NOMO-1 (cell line): ENCODE data around the gene TEX22.

Experiments used
- DNase-seq, 2 experiments: peaks; one replicate each; lab custom pipeline; 2025; ENCODE audit not compliant: unreplicated experiment in 2 of 2; lab: John Stamatoyannopoulos, UW

The TEX22 gene

DNA sequence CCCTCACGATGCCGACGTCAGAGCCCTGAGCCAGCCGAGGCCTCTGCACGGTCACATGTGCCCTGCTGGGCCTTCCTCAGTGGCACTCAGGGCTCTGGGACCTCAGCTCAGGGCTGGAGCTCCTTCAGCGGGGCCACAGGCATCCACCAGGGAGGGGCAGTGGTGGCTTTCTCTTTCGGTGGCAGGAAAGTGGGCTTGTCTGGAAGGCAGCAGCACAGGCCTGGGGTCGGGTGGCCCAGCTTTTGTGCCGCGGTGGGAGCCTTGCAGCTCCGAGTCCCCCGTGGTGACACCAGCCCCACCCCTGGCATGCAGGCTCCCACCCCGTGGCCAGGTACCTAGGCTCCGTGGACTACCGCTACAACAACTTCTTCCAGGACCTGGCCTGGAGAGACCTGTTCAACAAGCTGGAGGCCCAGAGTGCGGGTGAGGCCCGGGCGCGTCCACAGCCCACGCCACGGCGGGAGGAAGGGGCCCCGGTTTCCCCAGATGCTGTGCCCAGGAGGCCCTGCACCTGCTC is 14.2 kb upstream of the TEX22 start:
- DNase-seq, result no peak

DNA sequence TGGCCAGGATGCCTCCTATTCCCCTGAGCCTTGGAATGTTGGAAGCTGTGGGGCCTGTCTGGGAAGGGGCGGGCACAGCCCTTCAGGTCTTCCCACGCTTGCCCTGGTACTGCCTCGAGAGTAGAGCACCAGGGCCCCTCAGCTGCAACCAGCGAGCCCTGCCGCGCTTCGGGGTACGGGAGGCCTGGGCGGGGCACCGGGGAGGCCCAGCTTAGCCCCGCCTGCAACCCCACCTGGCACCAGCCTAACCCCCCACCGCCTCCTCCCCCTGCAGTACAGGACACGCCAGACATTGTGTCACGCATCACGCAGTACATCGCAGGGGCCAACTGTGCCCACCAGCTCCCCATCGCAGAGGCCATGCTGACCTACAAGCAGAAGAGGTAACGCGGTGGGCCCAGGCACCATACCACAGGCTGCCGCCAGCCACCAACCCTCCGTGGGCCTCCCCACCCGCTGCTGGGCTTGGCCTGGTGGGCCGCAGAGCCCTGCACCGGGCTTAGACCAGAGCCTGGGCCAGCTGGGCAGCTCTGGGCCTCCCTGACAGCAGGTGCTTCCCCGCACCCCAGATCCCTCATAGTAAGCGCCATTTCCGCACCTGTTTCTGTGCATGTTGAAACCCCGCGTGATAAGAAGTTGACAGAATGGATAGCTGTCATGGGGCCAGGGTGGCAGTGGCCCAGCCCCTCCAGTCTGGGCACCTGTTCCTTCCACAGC is 13.6 kb upstream of the TEX22 start:
- DNase-seq, result no peak

DNA sequence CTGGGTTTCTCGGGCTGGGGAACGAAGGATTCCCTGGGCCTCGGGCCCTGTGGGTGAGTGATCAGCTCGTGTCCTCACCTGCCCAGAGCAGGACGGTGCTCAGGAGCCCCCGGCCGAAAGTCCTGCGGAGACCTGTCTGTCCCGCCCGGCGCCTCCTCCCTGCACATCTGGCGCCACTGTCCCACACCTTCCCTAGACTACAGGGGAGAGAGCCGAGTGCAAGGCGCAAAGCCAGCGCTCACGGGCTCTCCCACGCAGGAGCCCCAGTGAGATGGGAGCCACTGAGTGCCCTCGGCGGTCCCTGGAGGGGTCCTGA is 13.1 kb upstream of the TEX22 start:
- no peak for DNase-seq

DNA sequence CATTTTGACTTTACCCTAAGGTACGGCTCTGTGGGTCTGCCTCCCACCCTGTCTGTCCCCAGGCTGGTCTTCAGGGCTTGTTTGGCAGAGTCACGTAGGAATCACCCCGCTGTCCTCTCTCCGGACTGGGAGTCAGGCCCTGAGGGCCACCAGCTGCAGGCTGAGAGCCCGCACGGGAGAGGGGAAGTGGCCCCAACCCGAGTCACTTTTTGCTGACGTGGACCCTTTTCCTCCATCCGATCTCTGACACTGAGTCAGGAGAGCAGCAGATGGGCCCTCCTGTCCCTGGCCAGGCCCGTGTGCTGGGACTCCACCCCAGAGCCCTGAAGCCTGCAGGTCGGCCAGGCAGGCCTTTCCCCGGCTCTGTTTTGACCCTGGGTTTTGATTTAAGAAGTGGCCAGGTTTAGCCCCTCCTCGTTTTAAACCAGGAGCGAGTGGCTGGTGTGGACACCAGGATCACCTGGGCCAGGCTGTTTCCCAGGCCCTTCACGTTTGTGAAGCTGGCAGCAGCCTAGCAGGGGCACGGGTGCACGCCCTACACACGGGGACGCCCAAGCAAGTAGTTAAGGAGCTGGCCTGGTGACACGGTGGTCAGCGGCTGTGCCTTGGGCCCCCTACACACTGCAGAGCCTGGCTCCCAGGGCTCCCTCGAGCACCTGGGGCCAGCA is 12.5 kb upstream of the TEX22 start:
- DNase-seq, result no peak

DNA sequence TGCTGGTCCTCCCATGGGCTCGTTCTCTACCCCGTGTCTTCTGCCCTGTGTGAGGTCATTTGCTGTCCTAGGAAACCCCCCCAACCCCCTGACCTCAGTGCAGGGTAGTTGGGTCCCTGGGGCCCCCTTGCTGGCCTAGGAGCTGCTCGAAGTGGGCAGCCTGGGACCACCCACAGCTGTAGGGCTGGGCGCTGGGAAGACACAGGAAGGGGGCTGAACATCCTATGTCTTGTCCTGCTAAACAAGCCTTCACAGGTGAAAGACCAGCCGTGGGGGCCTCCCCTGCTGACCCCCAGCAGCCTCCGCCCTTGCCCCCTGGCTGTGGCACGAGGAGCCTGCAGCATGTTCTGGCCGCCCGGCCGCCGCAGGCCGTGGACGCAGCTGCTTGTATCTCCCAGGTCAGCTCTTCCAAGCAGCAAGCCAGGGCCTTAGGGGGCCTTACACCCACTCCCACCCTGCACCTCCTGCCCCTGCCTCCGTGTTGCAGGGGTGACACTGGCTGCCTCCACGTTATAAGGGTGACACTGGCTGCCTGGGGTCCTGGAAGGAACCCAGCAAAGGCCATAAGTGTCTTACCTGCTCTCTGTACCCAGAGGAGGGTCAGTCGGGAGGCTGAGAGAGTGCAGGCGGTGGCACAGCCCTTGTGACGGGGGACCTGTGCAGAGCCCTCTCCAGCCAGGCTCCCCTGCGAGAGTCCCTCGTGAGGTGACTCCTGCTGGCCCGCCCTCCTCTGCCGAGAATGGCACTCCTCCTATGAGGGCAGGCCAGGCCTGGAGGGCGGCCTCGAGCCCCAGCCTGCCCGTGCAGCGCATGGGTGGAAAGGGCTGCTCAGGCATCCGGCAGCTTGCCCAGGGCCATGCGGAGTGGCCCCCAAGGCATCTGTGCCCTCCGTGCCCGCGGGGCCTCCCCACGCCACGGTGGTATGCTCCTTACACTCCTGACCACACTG is 11.5 kb upstream of the TEX22 start:
- DNase-seq, result no peak

DNA sequence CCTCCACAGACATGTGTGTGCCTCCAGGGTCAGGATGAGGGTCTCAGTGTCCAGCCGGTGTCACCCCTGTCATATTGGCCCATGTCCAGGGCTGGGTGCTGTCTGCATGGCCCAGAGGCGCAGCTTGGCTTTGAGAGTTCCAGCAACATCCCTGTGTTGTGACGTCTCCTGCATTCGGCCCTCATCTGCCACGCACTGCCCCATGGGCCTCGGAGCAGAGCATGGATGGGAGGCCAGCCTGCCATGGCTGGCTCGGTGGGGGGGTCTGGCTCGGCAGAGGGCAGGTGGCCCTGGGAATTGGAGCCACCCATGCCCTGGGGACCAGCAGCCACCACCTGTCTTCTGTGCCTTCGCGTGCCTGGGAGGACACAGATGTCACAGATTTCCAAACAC is 10.8 kb upstream of the TEX22 start:
- no peak for DNase-seq

DNA sequence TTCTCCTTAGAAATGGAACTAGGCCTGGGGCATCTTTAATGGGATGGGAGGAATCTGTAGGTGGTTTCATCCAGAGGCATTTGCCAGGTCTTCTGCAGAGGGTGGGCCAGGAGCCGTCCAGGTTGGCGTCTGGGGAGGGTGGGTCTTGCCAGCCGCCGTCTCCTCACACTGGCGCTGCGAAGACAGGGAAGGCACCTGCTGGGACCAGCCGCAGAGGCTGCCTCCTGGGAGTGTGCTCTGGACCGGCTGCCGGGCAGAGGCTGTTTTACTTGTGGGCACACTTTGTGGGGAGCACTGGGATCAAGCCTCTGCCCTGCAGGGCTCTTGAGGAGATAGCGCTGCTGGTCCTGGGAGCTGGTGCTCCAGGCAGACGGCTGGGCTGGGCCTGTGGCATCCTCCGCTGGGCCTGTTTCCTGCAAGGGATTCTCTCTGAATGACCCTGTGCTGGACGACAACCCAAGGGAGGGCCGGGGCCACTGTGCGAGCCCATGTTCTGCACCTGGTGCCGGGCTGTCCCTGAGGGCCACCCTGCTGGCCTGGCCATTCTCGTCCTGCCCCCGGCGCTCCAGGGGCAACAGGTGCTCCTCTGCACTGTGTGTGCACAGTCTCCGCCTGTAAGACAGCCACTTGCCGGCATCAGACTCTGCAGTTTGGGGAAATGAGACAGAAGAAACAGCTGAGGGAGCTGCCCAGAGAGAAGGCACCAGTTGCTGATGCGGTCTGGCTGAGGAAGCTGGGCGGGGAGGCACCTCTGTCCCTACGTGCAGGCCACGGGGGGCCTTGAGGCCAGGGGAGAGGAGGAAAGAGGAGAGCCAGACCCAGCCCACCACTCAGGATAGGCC is 10.0 kb upstream of the TEX22 start:
- peak; percentile 47 to 63 for DNase-seq

DNA sequence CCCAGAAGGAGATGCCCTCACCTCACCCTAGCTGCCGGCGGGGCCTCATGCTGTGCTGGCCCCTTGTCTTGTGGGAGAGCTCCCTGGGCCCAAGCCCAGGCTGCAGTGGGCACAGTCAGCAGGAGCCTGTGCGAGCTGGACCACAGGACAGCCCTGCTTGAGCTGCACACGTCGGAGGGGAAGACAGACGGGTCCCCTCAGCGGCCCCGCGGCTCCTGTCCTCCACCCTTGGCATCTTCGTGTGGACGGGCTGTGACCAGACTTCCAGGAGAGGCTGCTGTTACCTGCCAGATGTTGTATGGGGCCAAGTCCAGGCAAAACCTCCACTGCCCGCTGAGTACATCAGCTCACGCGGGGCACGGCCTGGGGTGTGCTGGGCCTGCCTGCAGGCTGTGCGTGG is 9.4 kb upstream of the TEX22 start:
- no peak for DNase-seq

DNA sequence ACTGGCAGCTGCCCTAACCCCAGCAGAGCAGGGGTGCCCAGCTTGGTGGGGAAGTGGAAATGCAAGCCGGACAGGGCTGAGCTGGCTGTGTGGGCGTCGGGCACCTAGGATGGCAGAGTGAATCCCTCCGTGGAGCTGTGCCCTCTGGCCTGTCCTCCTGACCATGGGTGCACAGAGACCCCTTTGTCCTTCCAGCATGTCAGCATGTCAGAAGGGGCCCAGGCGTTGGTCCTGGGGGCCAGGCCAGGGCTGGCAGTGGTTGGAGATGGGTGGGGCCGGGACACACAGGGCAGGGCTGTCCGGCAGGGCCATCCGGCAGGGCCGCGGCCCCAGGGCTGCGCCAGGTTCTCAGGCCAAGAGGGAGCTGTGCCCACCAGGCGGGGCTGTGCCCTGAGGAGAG is 8.8 kb upstream of the TEX22 start:
- DNase-seq, result no peak

DNA sequence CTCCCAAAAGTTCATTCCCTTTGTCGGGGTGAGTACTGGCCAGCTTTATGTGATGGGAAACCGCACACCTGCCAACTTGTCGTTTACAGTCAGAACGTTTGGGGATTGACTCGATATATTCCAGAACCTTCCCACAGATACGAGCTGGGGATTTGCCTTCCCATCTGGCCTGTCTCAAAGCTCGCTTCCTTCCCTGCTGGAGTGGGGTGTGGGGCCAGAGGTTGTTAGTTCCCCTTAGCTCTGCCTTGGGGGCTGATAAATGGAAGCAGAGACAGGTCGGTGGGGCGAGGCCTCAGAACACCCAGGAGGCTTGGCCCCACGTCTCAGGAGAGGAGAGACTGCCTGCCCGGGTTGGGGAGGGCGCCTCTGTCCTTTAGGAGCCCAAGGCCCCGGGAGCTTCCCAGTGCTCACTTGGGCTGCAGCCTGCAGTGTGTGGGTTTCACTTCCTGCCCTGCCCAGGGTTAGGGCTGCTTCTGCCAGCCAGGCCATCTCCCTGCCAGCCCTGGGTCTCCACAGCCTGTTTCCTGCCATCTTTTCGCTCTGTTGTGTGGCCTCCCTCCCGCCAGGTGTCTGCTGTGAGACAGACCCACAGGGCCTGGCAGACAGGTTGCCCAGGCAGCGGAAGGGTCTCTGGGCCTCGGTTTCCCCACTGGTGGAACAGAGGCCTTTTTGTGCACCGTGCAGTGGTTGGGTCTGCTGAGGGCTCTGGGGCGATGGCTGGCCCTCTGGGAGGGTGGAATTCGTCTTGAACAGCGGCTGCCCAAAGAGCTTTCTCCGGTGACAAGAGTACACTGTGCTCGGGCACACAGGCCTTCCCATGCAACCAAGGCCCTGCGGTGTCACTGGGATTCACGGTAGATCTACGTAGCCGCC is 8.1 kb upstream of the TEX22 start:
- DNase-seq, result peak; percentile 47 to 71

DNA sequence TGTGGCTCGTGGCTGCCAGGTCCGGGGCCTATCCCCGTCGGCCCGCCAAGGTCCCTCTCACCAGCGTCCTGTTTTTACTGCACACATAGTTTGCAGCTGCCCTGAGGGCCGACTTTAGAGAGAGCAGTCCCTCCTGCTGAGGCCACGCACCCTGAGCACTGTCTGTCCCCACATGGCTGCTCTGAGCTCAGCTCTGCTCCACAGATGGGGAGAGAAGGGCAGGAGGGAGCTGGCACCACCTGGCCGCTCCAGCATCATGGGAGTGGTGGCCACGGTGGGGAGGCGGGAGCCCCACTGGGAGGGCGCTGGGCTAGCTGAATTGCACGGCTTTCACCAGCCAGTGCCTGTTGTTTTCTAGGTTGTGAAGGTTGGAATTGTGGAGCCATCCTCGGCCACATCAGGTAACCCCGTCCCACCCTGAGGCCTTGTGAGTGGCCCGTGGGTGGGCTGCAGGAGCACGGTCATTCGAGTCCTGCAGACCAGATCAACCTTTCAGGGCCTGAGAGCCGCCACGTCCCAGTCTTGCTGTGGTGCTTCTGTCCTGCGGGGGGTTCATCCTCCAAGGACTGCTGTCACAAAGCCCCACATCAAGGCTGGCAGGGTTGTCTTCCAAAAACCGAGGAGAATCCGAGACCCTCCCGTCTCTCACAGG is 7.4 kb upstream of the TEX22 start:
- DNase-seq, result no peak

DNA sequence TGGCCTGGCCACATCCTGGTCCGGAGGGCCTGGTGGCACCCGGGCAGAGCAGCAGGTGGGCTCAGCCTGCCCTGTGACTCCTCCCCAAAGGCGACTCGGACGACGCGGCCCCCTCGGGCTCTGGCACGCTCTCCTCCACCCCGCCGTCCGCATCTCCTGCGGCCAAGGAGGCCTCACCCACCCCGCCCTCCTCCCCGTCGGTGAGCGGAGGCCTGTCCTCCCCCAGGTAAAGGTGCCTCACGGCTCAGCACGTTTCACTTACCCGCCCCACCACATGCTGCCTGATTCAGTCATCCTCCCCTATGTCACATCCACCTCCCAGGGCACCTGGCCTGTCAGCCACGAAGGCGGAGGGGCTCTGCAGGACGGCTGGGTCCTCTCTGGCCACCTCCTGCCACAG is 6.8 kb upstream of the TEX22 start:
- no peak for DNase-seq

DNA sequence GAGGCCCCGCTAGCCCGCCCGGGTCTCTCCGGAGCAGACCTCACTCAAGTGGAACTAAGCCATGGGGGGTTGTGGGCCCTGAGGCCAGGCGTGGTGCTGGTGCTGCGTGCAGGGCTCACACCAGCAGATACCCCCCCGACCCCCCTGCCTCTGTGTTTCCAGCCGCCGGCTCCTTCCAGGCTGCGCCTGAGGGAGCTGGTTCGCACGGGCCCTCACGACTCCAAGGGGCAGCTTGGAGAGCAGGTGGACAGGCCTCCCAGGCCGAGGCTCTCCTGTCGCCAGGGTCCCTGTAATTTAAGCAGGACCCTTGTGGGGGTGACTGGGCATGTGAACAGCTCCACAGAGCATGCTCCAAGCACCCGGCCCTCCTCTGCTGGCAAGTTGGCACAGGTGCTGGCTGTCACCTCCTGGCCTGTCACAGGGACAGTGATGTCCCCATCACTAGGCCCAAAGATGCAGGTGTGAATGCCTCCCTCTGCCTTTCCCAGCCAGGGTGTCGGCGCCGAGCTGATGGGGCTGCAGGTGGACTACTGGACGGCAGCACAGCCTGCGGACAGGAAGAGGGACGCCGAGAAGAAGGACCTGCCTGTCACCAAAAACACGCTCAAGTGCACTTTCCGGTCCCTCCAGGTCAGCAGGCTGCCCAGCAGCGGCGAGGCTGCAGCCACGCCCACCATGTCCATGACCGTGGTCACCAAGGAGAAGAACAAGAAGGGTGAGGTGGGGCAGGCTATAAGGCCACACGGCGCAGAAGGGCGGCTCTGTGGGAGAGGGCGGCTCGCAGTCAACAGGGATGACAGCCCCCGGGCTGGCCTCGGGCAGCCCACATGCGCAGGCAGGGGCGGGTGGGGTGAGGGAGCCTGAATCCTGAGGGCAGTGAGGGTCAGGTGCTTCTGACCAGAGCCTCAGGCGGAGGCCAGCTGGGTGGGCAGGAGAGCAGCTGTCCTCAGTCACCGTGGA is 5.9 kb upstream of the TEX22 start:
- DNase-seq, result no peak

DNA sequence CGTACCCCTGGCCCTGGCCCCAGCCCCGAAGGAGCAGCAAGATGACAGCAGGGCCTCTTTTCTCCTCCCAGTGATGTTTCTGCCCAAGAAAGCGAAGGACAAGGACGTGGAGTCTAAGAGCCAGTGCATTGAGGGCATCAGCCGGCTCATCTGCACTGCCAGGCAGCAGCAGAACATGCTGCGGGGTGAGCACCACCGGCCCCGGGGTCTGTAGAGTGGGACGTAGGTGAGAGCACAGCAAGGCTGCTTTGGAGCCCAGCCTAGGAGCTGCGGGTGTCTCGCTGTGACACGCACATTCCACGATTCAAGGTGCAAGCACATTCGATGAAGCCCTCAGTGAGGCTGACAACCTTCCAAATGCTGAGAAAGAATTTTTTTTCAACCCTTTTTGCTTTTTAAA is 5.2 kb upstream of the TEX22 start:
- DNase-seq, result no peak

DNA sequence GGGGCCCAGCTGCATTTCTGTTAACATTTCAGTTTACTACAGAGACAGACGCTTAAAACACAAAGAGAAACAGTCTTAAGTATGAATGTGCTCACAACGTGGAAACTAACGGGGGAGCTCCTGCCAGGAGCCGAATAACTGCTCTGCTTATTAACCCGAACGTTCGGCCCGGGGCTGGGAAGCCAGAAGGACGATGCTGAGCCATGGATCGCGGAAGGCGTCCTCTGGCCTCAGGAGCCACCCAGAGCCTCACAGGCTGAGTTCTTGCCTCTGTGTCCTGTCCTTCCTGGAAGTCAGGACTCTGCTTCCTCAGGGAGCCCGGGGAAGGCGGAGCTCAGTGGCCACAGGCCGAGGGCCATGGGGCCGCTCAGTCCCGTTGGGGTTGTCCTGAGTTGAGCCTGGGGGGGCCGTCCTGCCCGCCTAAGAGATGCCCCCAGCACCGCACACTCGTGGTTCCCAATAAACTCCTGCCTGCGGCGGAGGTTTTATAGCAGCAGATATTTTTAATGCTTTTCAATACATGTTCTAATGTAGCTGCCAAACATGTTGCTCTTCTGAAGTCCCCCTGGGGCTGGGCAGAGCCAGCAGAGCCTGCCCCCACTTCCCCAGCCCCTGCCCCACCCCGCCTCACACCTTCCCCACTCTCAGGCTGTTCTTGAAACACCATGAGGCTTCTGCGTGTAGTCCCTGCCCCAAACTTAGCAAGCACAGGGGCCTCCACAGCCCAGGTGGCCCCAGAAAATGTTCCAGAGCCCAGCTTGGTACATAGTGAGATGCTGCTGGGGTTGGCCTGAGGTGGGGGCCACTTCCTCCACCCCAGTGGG is 3.4 kb upstream of the TEX22 start:
- DNase-seq, result no peak

DNA sequence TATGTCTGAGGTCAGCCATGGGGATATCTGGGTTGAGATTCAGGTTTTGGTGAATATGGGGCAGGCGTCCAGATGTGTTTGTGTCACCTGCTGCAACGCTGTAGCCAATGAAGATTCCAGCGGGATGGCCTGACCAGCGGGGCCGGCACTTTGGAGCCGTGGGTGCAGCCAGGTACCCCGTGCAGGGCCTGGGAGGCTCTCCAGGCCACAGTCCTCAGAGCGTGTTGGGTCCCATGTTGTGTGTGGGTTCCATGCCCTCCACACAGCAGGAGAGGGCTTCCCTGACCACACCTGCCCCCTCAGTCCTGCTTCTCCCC is 2.8 kb upstream of the TEX22 start:
- DNase-seq, result no peak

DNA sequence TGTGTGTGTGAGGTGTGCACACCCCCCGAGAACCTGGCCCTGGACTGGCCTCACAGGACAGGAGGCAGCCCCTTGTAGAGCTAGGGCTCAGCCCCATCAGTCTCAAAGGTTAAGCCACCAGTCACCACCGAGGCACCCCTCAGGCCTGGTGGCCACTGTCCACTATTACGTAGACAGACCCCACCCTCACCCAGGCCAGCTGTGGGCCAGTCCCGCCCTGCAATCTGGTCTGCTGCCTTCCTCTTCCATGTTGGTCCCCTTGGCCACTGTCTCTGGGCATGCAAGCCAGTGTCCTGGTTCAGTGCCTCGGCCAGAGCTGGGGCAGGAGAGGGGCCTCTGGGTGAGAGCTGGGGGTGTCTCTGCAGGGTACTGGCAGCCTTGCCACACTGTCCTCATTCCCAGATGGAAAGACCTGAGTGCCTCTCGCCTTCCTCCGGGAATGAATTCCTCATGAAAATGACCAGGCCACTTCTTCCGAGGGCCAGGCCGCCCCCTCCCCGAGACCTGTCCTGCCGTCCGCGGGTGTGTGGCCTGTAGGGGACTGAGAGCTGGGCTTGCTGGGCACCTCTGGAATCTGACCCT is 897 bp upstream of the TEX22 start:
- DNase-seq, result no peak
